Tibial nerve (tissue), 4 donors: ENCODE data around the gene TMEM38B. TPM values are rescaled to one million over a fixed set of nuclear protein-coding genes. Genes with fewer than 3 reads are reported as not detected.

Experiments
- DNase-seq, 2 donors: peaks; one replicate each; pipeline ENCODE4 v3.0.0-alpha.2; 2019; ENCODE audit warnings: low spot score in 2 of 2
- H3K27ac ChIP-seq, 4 donors: fragments of 200-600 bp; sonication (generic) in 3 of 4; one replicate each; pipeline ENCODE4 v1.5.1; 2017 to 2019; ENCODE audit warnings: mild to moderate bottlenecking in 1 of 4
- H3K27me3 ChIP-seq, 2 donors: fragments of 200-600 bp; sonication (generic) in 1 of 2; one replicate each; pipeline versions ENCODE4 v1.5.1 to v1.6.0; 2017 to 2019
- H3K36me3 ChIP-seq, 3 donors: fragments of 200-600 bp; sonication (generic); one replicate each; pipeline ENCODE4 v1.5.1; 2018 to 2019
- H3K4me1 ChIP-seq, 4 donors: fragments of 200-600 bp; sonication (generic) in 3 of 4; one replicate each; pipeline ENCODE4 v1.5.1; 2017 to 2019
- H3K4me3 ChIP-seq, 4 donors: fragments of 200-600 bp; sonication (generic) in 3 of 4; one replicate each; pipeline ENCODE4 v1.5.1; 2017 to 2019; ENCODE audit warnings: mild to moderate bottlenecking in 1 of 4, moderate library complexity in 1 of 4
- H3K9me3 ChIP-seq, 4 donors: fragments of 200-600 bp; sonication (generic) in 3 of 4; one replicate each; pipeline ENCODE4 v1.5.1; 2017 to 2019
- CTCF ChIP-seq, 5 experiments: fragments of 200-600 bp in 3 of 5; fragments of 450-650 bp in 2 of 5; sonication (generic) in 3 of 5; IDR thresholded peaks; one replicate each; pipeline ENCODE4 v1.5.1; 2016 to 2019; ENCODE audit warnings: antibody characterized with exemption in 5 of 5, mild to moderate bottlenecking in 3 of 5, moderate library complexity in 2 of 5
- EP300 ChIP-seq, 2 donors: sonication (generic); formaldehyde crosslinking; IDR thresholded peaks; one replicate each; pipeline ENCODE4 v1.6.1; 2017; ENCODE audit warnings: antibody characterized with exemption in 2 of 2, mild to moderate bottlenecking in 1 of 2
- POLR2A ChIP-seq, 2 donors: fragments of 450-650 bp; IDR thresholded peaks; one replicate each; pipeline ENCODE4 v1.6.1; 2017; ENCODE audit warnings: antibody characterized with exemption in 2 of 2, mild to moderate bottlenecking in 2 of 2, moderate library complexity in 2 of 2
- WGBS, 2 donors: methylation state at CpG; one replicate each; pipeline ENCODE4 v1.1.5; 2018; 5-methylcytosine and 5-hydroxymethylcytosine counted together
- total RNA-seq, 4 donors: library from RNA; depleted of rRNA; stranded (reverse); fragments of >200 nt; gene quantifications; one replicate each; pipeline ENCODE4 v1.1.0, GENCODE V29; 2016

Gene TMEM38B
- total RNA-seq, 4 donors from 2014 or later = 6.8 to 27.0 (median 10.9) TPM

GRCh38 chr9:105679257-105680022 is 14.9 kb upstream of the TMEM38B start:
- no peak for TF ChIP-seq CTCF (IDR thresholded peaks at IDR 0.05)
- Histone ChIP-seq H3K9me3 (peaks cover 0 to 4% (median 0%) of the 10 kb centered on the region in 4 donors), H3K27me3 (no peaks in the 10 kb centered on the region), H3K4me1 (no peaks in the 10 kb centered on the region), H3K4me3 (no peak overlapping the region), H3K36me3 (no peaks in the 10 kb centered on the region), H3K27ac (no peak overlapping the region)
- no peak for DNase-seq
- whole genome bisulfite sequencing, 2 donors = 86 to 87% methylated on average over 8 of the region's 8 CpGs

- Histone ChIP-seq H3K4me1 (no peaks in the 10 kb centered on the region), H3K4me3 (no peak overlapping the region), H3K9me3 (peaks cover 0 to 4% (median 0%) of the 10 kb centered on the region in 4 donors), H3K36me3 (no peaks in the 10 kb centered on the region), H3K27me3 (no peaks in the 10 kb centered on the region), H3K27ac (no peak overlapping the region)
- no peak for DNase-seq
- no peak for TF ChIP-seq EP300 (IDR thresholded peaks at IDR 0.05)
- TF ChIP-seq POLR2A (IDR thresholded peaks at IDR 0.05) = no peak
- TF ChIP-seq CTCF (IDR thresholded peaks at IDR 0.05) = no peak
- 95 to 98% methylated on average over 2 of the region's 2 CpGs for WGBS, 2 donors
Measured at GRCh38 chr9:105681313-105681712, 13.0 kb upstream of the TMEM38B start.

GRCh38 chr9:105681724-105682123 is 12.6 kb upstream of the TMEM38B start:
- Histone ChIP-seq H3K27me3 (no peaks in the 10 kb centered on the region), H3K27ac (no peak overlapping the region), H3K9me3 (peaks cover 0 to 4% (median 0%) of the 10 kb centered on the region in 4 donors), H3K4me3 (no peak overlapping the region), H3K36me3 (no peaks in the 10 kb centered on the region), H3K4me1 (no peaks in the 10 kb centered on the region)
- WGBS, 2 donors = 91 to 100% methylated on average over 1 of the region's 1 CpG
- TF ChIP-seq POLR2A (IDR thresholded peaks at IDR 0.05) (no peak), EP300 (IDR thresholded peaks at IDR 0.05) (no peak), CTCF (IDR thresholded peaks at IDR 0.05) (no peak)
- no peak for DNase-seq

GRCh38 chr9:105683688-105684275 is 10.6 kb upstream of the TMEM38B start:
- WGBS, 2 donors = 78 to 79% methylated on average over 1 of the region's 1 CpG

More at GRCh38 chr9:105683688-105684275, 10.6 kb upstream of the TMEM38B start:
- Histone ChIP-seq H3K4me1 (no peaks in the 10 kb centered on the region), H3K9me3 (peaks cover 0 to 4% (median 0%) of the 10 kb centered on the region in 4 donors), H3K36me3 (no peaks in the 10 kb centered on the region), H3K27me3 (no peaks in the 10 kb centered on the region), H3K27ac (no peak overlapping the region), H3K4me3 (no peak overlapping the region)
- no peak for DNase-seq
- TF ChIP-seq CTCF (IDR thresholded peaks at IDR 0.05) = no peak
- TF ChIP-seq EP300 (IDR thresholded peaks at IDR 0.05) = no peak
- TF ChIP-seq POLR2A (IDR thresholded peaks at IDR 0.05) = no peak
